ENCODE measurements around the gene PDE4B. TPM values are rescaled to one million over a fixed set of nuclear protein-coding genes. Genes with fewer than 3 reads are reported as not detected.

The PDE4B gene
- total RNA-seq, 1 donor from 2014 or later: 29.0 TPM

DNA sequence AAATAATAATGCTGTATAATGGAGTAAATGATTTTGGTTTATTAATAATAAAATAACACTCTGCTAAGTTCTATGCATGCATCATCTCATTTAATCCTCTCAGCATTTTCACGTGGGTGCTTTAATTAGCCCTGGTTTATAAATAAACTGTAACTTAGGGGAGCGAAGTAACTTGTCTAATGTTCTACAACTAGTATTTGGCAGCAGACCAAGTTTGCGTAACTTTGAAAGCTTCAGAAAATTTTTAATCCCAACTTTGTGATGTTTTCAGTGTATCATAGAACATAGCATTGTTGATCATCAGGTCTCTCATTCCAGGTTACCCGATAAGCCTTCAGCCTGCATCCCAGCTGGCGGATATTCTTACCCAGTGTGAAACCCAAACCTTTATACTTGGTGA lies 418.8 kb downstream of the PDE4B start:
- Histone ChIP-seq H3K4me1 (no peaks in the 10 kb centered on the region), H3K9me3 (no peaks in the 10 kb centered on the region), H3K4me3 (no peak overlapping the region), H3K27ac (no peak overlapping the region), H3K36me3 (no peaks in the 10 kb centered on the region), H3K27me3 (no peaks in the 10 kb centered on the region)
- no peak for DNase-seq (ENCODE audit: extremely low spot score in 2 of 2)
- TF ChIP-seq, protein P1, sequence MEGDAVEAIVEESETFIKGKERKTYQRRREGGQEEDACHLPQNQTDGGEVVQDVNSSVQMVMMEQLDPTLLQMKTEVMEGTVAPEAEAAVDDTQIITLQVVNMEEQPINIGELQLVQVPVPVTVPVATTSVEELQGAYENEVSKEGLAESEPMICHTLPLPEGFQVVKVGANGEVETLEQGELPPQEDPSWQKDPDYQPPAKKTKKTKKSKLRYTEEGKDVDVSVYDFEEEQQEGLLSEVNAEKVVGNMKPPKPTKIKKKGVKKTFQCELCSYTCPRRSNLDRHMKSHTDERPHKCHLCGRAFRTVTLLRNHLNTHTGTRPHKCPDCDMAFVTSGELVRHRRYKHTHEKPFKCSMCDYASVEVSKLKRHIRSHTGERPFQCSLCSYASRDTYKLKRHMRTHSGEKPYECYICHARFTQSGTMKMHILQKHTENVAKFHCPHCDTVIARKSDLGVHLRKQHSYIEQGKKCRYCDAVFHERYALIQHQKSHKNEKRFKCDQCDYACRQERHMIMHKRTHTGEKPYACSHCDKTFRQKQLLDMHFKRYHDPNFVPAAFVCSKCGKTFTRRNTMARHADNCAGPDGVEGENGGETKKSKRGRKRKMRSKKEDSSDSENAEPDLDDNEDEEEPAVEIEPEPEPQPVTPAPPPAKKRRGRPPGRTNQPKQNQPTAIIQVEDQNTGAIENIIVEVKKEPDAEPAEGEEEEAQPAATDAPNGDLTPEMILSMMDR (IDR thresholded peaks at IDR 0.05): no peak
- TF ChIP-seq POLR2AphosphoS5 (IDR thresholded peaks at IDR 0.05; ENCODE audit: insufficient read depth in 1 of 2, low read depth in 1 of 2) (no peak), POLR2A (IDR thresholded peaks at IDR 0.05) (no peak)
- intact Hi-C loops (cut with DNase I): no loop called here

DNA sequence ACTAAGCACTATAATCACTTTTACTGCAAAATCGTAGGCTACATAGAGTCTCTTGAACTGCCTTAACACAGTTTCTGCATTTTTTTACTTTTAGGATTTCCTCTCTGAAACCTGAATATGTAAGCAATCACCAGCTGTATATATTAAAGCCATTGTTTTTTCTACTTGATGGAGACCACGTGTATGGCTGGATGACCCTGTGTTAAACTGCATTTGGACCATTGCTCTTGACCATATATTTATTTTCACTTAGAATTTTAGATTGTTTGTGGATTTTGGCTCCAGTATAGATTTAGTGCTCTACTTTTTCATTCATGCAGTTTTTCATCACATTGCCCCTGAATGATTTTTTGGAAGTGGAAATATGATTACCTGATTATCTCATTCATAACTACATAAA lies 420.8 kb downstream of the PDE4B start:
- no peak overlapping the region for H3K4me3 ChIP-seq
- H3K27ac ChIP-seq: no peak overlapping the region
- H3K36me3 ChIP-seq: no peaks in the 10 kb centered on the region
- no peak for TF ChIP-seq POLR2A (IDR thresholded peaks at IDR 0.05)
- TF ChIP-seq POLR2AphosphoS5 (IDR thresholded peaks at IDR 0.05; ENCODE audit: insufficient read depth in 1 of 2, low read depth in 1 of 2): no peak
- TF ChIP-seq, protein P1 (IDR thresholded peaks at IDR 0.05): no peak
- no peaks in the 10 kb centered on the region for H3K9me3 ChIP-seq
- H3K27me3 ChIP-seq: no peaks in the 10 kb centered on the region
- no peak for DNase-seq (ENCODE audit: extremely low spot score in 2 of 2)
- intact Hi-C loops (cut with DNase I): no loop called here
- no peaks in the 10 kb centered on the region for H3K4me1 ChIP-seq

DNA sequence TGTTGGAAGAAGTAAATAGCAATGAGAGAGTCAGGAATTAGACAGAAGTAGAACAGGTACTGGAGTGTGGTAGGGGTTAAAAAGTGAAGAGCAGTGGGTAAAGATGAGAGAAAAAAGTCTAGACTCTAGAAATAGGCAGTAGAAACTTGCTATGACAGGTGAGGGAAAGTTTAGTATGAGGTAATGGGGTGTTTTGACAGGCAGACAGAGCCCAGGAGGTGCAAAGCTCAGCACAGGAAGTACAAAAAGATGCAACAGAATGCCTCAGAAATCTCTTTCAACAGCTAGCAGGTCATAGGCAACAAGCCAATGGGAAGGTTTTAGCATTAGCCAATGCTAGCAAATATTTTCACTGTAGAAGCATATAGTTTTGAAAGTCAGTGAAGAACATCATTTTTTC lies 422.2 kb downstream of the PDE4B start:
- no peaks in the 10 kb centered on the region for H3K4me1 ChIP-seq
- H3K36me3 ChIP-seq: no peaks in the 10 kb centered on the region
- H3K27ac ChIP-seq: no peak overlapping the region
- H3K4me3 ChIP-seq: no peak overlapping the region
- no peaks in the 10 kb centered on the region for H3K27me3 ChIP-seq
- intact Hi-C loops (cut with DNase I): no loop called here
- DNase-seq (ENCODE audit: extremely low spot score in 2 of 2): no peak
- TF ChIP-seq POLR2AphosphoS5 (IDR thresholded peaks at IDR 0.05; ENCODE audit: insufficient read depth in 1 of 2, low read depth in 1 of 2) (no peak), POLR2A (IDR thresholded peaks at IDR 0.05) (no peak)
- TF ChIP-seq, protein P1 (IDR thresholded peaks at IDR 0.05): no peak
- H3K9me3 ChIP-seq: no peaks in the 10 kb centered on the region

DNA sequence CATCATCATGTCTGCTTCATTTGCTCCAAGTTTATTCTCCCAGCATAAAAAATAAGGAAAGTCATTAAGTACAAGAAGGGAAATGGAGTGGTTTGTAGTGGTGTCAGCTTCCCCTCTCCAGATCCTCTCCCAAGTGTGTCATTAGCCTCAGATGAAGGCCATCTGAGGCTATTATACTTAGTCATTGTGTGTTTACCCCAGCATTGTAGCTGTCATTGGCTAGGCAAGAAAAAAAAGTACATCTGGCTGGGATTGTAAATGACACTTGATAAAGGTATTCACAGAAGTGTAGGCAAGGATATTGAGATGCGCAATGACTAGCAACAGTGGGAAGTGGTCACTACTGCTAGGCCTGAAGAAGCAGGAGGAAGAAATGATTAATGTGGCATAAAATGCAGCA lies 424.3 kb downstream of the PDE4B start:
- Histone ChIP-seq H3K9me3 (no peaks in the 10 kb centered on the region), H3K27ac (no peak overlapping the region), H3K4me1 (no peaks in the 10 kb centered on the region), H3K4me3 (no peak overlapping the region), H3K27me3 (no peaks in the 10 kb centered on the region), H3K36me3 (no peaks in the 10 kb centered on the region)
- intact Hi-C loops (cut with DNase I): no loop called here
- TF ChIP-seq, protein P1 (IDR thresholded peaks at IDR 0.05): no peak
- TF ChIP-seq POLR2AphosphoS5 (IDR thresholded peaks at IDR 0.05; ENCODE audit: insufficient read depth in 1 of 2, low read depth in 1 of 2) (no peak), POLR2A (IDR thresholded peaks at IDR 0.05) (no peak)
- no peak for DNase-seq (ENCODE audit: extremely low spot score in 2 of 2)

DNA sequence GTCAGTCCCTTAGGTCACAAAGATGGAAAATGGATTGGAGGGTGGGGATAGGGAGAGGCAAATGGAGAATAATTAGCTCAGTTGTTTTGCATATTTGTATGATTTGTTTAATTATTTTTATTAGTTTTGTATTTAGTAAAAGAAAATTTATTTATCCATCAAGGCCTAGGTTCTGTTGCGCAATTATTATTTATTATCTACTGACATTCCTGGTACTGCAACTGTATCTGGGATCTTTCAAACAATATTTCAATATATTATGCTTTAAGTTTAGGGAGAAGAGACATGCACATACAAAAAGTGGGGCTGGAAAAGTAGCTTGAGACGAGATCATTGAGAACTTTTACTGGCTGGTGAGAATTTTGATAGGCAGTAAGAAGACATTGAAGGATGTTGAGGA lies 424.9 kb downstream of the PDE4B start:
- intact Hi-C loops (cut with DNase I): no loop called here
- no peaks in the 10 kb centered on the region for H3K36me3 ChIP-seq
- no peak overlapping the region for H3K4me3 ChIP-seq
- no peak for TF ChIP-seq POLR2AphosphoS5 (IDR thresholded peaks at IDR 0.05; ENCODE audit: insufficient read depth in 1 of 2, low read depth in 1 of 2)
- no peak for TF ChIP-seq POLR2A (IDR thresholded peaks at IDR 0.05)
- TF ChIP-seq, protein P1 (IDR thresholded peaks at IDR 0.05): no peak
- H3K4me1 ChIP-seq: no peaks in the 10 kb centered on the region
- no peaks in the 10 kb centered on the region for H3K9me3 ChIP-seq
- H3K27ac ChIP-seq: no peak overlapping the region
- no peak for DNase-seq (ENCODE audit: extremely low spot score in 2 of 2)
- no peaks in the 10 kb centered on the region for H3K27me3 ChIP-seq

Data from vagina (tissue), 2 donors.